ENCODE measurements around the gene AKT1S1. TPM values are rescaled to one million over a fixed set of nuclear protein-coding genes. Genes with fewer than 3 reads are reported as not detected.

AKT1S1 gene
- total RNA-seq, 6 experiments from 2014 or later: 98.5 to 128 (median 104) TPM

DNA sequence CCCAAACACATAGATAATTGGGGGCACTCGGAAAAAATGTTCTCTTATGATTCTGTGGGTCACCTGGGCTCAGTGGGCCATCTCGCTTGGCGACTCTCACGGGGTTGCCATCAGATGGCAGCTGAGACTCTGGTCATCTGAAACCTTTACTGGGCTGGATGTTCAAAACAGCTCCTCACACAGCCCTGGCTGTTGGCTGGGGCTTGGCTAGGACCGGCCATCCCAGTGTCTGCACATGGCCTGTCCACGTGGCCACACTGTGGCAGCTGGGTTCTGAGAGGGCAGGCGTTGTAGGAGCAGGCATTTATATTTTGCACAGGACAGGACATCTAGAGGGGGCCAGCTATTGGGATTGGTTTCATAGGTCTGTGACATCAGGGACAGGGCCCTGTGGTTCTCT, 43.6 kb downstream of the AKT1S1 start:
- H3K36me3 Mint-ChIP-seq (ENCODE audit: low read depth): peaks cover 36% of the 10 kb centered on the region
- DNase-seq: no peak
- TF ChIP-seq, protein P1, sequence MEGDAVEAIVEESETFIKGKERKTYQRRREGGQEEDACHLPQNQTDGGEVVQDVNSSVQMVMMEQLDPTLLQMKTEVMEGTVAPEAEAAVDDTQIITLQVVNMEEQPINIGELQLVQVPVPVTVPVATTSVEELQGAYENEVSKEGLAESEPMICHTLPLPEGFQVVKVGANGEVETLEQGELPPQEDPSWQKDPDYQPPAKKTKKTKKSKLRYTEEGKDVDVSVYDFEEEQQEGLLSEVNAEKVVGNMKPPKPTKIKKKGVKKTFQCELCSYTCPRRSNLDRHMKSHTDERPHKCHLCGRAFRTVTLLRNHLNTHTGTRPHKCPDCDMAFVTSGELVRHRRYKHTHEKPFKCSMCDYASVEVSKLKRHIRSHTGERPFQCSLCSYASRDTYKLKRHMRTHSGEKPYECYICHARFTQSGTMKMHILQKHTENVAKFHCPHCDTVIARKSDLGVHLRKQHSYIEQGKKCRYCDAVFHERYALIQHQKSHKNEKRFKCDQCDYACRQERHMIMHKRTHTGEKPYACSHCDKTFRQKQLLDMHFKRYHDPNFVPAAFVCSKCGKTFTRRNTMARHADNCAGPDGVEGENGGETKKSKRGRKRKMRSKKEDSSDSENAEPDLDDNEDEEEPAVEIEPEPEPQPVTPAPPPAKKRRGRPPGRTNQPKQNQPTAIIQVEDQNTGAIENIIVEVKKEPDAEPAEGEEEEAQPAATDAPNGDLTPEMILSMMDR (IDR thresholded peaks at IDR 0.05): no peak
- peaks cover 7% of the 10 kb centered on the region for H3K27me3 Mint-ChIP-seq (ENCODE audit: insufficient read depth)
- peaks cover 9% of the 10 kb centered on the region for H3K4me1 Mint-ChIP-seq (ENCODE audit: low read depth)
- H3K27ac Mint-ChIP-seq: no peak overlapping the region
- no peak overlapping the region for H3K4me3 Mint-ChIP-seq
- no peaks in the 10 kb centered on the region for H3K9me3 Mint-ChIP-seq

DNA sequence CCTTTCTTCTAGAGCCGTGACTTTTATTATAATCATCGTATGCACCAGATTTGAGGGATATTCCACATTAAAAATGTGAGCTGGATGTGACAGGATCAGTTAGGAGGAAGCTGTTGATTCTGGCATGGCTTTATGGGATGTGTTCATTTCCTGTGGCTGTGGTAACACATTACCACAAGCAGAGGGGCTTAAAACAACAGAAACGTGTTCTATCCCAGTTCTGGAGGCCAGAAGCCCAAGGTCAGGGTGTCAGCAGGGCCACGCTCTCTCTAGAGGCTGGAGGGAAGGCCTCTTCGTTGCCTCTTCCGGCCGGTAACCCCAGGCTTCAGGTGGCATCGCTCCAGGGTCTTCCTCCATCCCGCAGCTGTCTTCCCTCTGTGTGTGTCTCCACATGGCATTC, 44.6 kb downstream of the AKT1S1 start:
- no peaks in the 10 kb centered on the region for H3K9me3 Mint-ChIP-seq
- peak overlapping the region; percentile 30; the same call in 1 of the 2 replicates for H3K27ac Mint-ChIP-seq

DNA sequence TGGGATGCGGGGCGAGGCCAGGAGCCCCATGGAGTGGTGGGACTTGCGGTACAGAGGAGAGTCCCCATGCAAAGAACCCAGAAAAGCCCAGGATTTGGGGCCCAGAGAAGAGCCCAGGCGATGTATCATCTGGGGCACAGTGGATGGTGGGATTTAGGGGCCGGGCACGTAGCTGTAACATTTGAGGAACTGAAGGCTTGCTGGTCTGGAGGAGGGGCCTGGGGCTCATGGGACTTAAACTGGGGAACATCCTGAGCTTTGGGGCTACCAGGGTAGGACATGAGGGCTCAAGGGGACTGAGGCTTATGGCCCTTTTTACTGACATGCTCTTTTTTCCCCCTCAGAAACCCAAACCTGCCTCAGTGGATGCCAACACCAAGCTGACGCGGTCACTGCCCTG, 45.6 kb downstream of the AKT1S1 start:
- DNase-seq: no peak
- no peak overlapping the region for H3K27ac Mint-ChIP-seq
- H3K36me3 Mint-ChIP-seq (ENCODE audit: low read depth): peaks cover 20% of the 10 kb centered on the region
- peaks cover 7% of the 10 kb centered on the region for H3K27me3 Mint-ChIP-seq (ENCODE audit: insufficient read depth)
- no peaks in the 10 kb centered on the region for H3K9me3 Mint-ChIP-seq
- TF ChIP-seq, protein P1 (IDR thresholded peaks at IDR 0.05): no peak
- H3K4me1 Mint-ChIP-seq (ENCODE audit: low read depth): peaks cover 9% of the 10 kb centered on the region
- H3K4me3 Mint-ChIP-seq: no peak overlapping the region

More for the DNA sequence above, 44.6 kb downstream of the AKT1S1 start:
- TF ChIP-seq, protein P1 (IDR thresholded peaks at IDR 0.05): no peak
- Mint-ChIP-seq H3K27me3 (ENCODE audit: insufficient read depth) (peaks cover 7% of the 10 kb centered on the region), H3K4me1 (ENCODE audit: low read depth) (peaks cover 9% of the 10 kb centered on the region), H3K36me3 (ENCODE audit: low read depth) (peaks cover 25% of the 10 kb centered on the region), H3K4me3 (no peak overlapping the region)
- DNase-seq: no peak

DNA sequence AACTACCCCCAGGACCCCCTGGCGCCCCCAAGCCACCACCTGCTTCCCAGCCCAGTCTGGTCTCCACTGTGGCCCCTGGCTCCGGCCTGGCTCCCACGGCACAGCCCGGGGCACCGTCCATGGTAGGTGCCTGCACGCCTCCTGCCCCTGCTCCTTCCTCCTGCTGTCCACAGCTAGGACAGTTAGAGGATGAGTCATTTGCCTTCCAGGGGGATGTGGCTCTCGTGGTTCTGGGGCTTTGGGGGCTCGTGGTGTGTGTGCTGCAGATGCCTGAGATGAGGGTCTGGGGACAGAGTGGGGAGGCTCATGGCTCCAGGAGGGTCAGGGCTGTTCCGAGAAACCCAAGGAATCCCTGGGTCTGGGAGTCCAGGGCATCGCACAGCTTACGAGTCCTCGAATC, 46.4 kb downstream of the AKT1S1 start:
- peaks cover 24% of the 10 kb centered on the region for H3K36me3 Mint-ChIP-seq (ENCODE audit: low read depth)
- DNase-seq: no peak
- no peaks in the 10 kb centered on the region for H3K9me3 Mint-ChIP-seq
- no peak overlapping the region for H3K4me3 Mint-ChIP-seq
- no peak overlapping the region for H3K27ac Mint-ChIP-seq
- TF ChIP-seq, protein P1 (IDR thresholded peaks at IDR 0.05): no peak
- H3K4me1 Mint-ChIP-seq (ENCODE audit: low read depth): peaks cover 9% of the 10 kb centered on the region
- peaks cover 7% of the 10 kb centered on the region for H3K27me3 Mint-ChIP-seq (ENCODE audit: insufficient read depth)

DNA sequence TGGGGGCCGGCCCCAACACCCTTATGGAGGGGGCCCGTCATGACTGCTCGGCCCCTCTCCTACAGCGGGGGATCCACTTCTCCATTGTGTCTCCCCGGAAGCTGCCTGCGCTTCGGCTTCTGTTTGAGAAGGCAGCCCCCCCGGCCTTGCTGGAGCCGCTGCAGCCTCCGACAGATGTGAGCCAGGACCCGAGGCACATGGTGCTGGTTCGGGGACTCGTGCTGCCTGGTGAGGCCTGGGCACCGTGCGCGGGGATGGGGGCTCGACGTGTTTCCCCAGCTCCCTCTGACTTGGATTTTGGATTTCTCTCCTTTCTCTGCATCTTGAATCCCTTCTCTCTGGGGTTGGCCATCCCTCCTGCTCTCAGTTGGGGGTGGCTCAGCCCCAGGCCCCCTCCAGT, 47.4 kb downstream of the AKT1S1 start:
- H3K27me3 Mint-ChIP-seq (ENCODE audit: insufficient read depth): peaks cover 7% of the 10 kb centered on the region
- H3K9me3 Mint-ChIP-seq: no peaks in the 10 kb centered on the region
- no peak overlapping the region for H3K4me3 Mint-ChIP-seq
- peaks cover 9% of the 10 kb centered on the region for H3K4me1 Mint-ChIP-seq (ENCODE audit: low read depth)
- DNase-seq: no peak
- TF ChIP-seq, protein P1 (IDR thresholded peaks at IDR 0.05): no peak
- peaks cover 18% of the 10 kb centered on the region for H3K36me3 Mint-ChIP-seq (ENCODE audit: low read depth)
- H3K27ac Mint-ChIP-seq: no peak overlapping the region

DNA sequence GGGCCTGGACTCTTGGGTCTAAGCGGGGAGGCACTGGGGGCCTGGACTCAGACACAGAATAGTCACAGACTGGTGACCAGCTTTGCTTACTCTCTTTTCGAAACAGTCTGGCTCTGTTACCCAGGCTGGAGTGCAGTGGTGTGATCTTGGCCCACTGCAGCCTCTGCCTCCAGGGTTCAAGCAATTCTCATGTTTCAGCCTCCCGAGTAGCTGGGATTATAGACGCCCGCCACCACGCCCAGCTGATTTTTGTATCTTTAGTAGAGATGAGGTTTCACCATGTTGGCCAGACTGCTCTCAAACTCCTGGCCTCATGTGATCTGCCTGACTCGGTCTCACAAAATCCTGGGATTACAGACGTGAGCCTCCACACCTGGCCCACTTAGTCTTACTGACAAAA, 48.0 kb downstream of the AKT1S1 start:
- Mint-ChIP-seq H3K9me3 (no peaks in the 10 kb centered on the region), H3K27me3 (ENCODE audit: insufficient read depth) (peaks cover 7% of the 10 kb centered on the region; the same call in 1 of the 2 replicates), H3K27ac (no peak overlapping the region), H3K4me3 (no peak overlapping the region), H3K4me1 (ENCODE audit: low read depth) (peaks cover 9% of the 10 kb centered on the region), H3K36me3 (ENCODE audit: low read depth) (peaks cover 18% of the 10 kb centered on the region)
- DNase-seq: no peak
- TF ChIP-seq, protein P1 (IDR thresholded peaks at IDR 0.05): no peak
